Measurements from ENCODE around the gene PKD1L1.

- no peak for TF ChIP-seq CTCF (IDR thresholded peaks at IDR 0.05)
- no peak for TF ChIP-seq POLR2A (IDR thresholded peaks at IDR 0.05)
- TF ChIP-seq POLR2AphosphoS5 (IDR thresholded peaks at IDR 0.05) = no peak
Measured at GRCh38 chr7:47780555-47780954, 167.7 kb downstream of the PKD1L1 start.

All from suprapubic skin (tissue), 4 donors.